Midbrain (tissue), 1 donor: ENCODE results near the gene GSTM3.

Source experiments
- DNase-seq: peaks from one replicate; lab custom pipeline; 2025; lab: John Stamatoyannopoulos, UW

GSTM3 gene

DNA sequence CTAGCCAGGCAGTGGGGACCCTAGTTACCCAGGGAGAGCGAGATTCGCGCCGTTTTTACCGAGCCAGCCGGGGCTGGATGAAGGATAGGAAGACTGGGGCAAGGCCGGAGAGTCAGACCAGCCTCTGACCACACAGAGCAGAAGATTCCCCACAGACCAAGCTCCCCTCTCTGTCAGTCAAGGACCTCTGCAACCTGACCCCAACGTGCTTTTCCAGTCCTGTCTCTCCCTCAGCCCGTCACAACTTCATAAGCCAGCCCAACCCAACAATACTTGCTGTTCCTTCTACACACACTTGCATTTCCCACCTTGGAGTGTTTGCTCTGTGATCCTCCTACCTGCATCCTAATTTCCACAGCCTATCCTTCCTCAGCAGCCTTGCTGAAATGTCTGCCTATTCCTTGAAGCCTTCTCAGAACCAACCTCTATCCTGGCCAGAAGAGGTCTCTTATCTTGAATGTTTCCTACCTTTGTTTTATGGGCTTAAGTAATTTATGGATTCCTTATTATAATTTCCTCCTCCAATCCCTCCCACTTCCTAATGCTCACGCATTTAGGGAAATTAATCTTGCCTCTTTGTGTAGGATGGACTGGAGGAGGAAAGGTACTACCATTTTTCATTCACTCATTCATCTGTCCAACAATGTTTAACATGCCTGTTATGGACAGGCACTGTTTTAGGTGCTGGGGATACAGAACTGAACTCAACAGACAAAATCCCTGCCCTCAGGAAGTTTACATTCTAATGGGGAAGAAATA lies at the start of gene GSTM3:
GSTM3 (minus strand) TSS at position 424 of the 759 bp plus-strand sequence. CDS start 751 bp downstream, outside the sequence.
- DNase-seq = no peak

DNA sequence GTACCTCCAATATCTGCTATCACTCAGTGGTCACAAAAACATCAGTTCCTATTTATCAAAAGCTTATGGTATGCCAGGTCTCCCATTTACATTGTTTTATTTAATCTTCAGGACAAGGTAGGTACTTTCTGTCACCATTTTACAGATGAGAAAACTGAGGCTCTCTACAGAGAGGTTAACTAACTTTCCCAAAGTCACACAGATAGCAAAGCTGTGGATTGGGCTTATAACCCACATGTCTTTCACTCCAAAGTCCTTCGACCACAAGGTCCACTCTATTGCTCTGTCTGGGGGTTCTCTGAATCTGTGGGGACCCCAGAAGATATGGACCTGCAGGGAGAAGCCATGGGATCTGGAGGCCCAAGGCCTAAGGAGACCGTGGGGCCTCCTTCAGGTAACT lies 49.5 kb upstream of the GSTM3 start:
- no peak for DNase-seq

DNA sequence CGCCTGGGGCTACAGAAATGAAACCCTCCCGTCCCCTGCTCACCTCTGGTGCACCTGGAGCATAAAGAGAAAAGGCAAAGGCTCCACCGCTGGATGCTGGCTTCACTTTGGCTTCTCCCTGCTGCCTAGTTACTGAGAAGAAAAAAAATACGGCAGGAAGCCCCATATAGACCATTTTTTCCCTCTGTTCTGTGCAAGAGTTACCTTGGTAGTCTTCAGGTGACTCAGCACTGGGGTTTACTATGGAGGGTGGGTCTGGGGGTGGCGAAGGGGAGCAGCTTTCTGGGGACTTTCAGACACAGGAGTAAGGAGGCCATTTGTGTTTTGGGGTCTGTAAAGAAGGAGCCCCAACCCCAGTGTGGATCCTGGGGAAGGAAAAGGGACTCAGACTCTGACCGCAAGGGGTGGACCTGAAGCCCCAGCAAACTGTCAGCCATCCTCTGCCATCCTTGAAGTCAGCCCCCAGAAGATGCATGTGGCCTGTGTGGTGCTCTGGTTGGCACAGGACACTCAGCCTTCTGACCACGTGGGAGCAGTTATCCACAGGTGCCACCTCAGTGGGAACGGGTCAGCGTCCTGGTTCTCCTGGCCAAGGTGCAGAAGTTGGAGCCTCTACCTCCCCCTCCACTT lies 48.8 kb upstream of the GSTM3 start:
- DNase-seq = no peak

DNA sequence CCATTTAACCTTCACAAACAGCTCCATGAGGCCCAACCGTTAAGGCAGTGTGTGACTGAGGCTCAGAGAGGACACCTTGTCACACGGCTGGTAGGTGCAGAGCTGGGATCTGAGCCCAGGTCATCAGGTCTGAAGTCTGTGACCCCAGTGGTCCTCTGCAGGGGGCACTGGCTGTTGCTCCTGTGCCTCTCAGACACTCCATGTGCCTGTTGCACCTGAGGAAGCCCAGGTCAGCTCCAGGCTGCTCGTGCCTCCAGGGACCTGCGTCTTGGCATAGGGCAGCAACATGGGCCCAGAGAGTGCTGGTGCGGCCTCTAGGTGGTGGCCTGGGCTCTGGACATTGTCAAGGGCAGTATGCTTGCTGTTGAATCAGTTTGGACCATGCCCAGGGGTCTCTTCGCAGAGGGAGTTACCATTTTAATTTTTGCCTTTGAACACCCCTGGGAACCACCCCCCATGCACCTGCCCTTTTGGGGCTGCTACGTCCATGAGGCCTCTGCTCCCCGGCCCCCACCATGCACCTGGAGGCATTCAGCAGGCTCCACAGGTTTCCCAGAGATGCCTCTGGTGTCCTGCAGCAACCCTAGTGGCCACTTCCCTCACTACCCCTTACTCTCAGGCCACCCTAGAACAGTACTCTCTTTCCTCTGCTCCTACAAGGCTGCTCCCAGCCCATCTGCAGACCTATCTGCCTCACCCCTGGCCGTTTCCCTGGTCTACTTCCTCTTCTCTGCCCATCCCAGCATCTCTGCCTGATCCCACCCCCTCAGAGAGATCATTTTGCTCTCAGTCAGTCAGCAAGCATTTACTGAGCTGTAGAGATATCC lies 48.1 kb upstream of the GSTM3 start:
- no peak for DNase-seq

DNA sequence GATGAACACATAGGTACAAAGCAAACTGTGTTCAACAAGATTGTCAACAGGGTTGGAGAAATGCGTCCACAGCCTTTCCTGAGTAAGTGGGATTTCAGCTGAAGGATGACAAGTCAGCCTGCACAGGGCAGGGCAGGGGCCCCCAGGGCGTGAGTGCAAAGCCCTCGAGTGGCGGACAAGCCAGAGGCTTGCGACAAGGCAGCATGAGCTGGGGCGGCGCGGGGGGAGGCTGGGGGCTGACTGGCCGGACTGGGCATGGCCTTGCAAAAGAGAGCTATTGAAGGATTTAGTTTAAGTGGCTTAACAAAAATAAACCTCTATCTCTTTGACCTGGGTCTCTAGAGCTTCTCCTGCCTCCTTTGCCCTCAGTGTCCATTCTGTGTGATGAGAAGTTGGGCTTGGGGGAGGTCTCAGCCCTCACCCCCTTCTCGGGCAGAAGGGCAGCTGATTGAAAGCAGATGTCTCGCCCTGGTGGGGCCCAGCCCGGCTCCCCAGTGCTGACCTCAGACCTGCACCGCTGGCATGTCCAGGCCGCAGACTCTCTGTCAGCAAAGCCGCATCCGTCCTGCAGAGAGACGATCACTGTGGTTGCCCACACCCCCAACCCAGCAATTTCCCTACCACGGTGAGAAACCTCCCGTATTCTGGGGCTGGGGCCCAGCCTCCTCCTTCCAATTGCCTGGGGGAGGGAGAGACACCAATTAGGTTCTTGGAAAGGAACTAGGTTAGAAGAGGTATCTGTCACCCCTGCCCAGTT lies 47.2 kb upstream of the GSTM3 start:
- no peak for DNase-seq

DNA sequence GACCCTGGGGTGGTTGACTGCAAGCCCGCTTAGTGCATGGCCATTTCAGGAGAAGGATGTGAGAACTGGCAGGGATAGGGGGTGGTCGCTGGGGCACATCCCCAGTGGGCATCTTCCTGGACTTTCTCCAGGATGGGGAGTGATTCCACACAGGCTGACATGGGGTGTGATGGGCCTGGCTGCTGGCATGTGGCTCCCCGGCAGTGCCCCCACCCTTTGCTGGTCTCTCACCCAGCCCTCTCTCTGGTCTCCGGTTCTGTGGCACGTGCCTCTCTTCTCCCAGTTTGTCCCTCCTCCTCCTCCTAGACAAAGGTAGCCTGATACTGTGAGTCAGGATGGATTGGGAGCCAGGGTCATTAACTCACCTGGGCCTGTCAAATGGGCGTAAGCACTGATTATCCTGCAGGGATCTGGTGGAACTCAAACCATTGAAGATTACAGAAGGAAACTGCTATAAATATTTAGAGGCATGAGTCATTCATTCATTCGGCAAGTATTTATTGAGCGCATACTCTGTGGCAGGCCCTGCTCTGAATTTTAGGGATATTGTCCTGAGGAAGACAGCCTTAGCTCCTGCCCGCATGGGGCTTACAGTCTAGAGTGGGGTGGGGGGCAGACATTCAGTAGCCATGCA lies 46.5 kb upstream of the GSTM3 start:
- no peak for DNase-seq

DNA sequence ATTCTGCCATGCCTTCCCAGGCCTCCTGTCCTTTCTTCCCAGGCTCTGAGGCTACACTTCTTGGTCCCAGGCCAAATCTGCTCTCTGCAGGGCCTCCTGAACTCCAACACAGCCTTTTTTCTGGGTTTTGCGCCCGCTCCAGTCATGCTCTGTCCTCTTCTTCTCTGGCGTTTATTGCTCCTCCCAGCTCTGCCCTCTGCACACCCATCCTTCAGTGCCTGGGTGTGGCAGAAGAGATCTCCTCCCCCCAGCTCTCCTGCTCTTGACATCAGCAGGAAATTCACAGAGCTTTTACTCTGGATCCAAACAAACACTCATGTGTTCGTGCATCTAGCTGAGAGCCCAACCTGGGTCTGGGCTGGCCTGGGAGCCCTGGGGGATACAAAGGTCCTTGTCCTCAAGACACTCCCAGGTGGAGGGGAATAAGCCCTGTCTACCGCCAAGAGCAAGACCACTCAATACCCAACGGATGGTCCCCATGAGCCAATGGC lies 45.7 kb upstream of the GSTM3 start:
- no peak for DNase-seq

DNA sequence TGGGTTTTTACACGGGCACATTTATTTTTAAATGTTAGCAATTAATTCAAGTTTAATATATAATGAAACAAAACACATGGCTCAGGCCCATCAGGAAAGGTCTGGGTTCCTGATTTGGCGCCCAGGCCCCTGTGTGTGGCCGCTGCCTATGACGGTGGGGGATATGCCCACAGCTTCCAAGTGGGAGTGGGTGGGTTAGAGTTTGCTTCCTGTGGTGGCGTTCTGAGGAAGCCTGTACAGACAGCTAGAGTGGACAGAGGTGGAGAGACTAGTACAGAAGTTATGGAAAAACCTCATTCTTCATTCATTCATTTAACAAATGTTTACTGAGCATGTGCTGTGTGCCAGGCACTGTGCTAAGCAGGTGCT lies 45.3 kb upstream of the GSTM3 start:
- no peak for DNase-seq

DNA sequence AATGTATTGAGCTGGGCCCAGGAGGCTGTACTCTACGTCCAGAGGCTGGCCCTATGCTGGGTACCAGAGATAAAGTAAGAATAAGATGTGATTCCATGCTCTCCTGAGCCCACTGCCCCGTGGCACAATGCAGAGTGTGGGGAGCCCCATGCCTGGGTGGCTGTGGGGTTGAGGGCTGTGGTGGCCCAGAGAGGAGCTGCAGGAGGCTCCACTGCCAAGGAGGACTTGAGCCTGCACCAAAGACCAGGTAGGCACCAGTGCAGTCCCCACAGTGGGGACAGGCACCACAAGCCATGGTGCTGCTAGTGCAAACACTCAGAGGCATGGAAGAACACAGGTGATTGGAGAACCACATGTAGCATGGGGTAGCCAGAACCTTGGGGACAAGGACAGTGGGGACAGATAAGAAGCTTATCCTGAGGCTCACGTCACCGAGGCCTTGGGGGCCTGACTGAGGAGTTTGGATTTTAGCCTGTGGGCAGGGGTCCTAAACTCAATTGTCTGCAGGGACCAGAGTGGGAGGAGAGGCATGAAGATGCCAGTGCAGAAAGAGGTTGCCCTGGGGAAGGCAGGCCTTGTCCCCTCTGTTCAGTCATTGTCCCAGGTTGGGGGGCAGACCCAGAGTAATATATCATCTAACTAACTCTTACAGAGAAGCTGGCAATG lies 44.7 kb upstream of the GSTM3 start:
- DNase-seq = no peak

DNA sequence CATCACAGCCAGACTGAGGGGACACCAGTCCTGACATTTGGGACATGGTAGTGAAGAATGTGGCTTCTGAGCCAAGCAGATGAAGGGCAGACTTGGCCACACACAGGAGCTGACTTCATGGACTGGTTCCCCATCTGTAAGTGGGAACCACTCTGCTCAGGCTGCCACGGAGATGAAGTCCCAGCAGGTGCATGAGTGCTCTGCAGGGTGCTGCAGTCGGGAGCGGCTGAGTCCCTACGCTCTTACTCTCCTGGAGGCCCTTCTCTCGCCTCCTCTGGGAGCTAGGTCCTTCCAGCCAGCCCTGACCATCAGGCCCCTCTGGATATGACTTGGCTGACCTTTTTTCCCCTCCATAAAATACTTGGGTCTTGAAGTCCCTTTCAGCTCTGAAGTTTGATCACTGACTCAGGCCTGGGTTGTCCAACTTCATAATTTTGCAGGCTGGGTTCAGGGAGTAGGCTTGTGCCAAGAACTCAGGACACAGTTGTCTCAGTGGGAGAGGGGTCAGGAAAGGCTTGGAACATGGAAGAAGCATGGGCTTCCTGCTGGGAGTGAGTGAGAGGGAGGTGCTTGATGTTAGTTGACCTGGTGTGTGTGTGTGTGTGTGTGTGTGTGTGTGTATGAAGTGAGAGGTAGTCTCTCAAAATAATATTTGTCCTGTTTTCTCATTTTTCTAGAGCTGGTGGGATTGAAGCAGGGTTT lies 43.9 kb upstream of the GSTM3 start:
- no peak for DNase-seq

DNA sequence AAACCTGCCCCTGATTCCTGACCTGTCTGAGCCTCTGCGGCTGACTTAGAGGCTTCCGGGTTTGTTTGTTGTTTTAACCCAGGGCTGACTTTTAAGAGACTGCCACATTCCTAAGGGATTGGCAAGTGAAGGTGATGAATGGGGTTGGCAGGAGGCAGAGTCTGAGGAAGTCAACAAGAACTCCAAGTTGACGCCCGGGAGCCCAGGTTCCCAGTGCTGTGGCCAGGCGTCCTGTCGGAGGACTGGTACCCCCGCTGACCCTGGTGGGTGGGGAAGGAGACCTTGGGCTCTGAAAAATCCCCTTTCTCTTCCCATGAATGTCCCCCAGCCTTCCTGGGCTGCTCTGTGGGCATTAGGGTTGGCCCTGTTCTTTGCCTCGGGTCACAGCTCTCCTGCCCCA lies 42.6 kb upstream of the GSTM3 start:
- DNase-seq = no peak

DNA sequence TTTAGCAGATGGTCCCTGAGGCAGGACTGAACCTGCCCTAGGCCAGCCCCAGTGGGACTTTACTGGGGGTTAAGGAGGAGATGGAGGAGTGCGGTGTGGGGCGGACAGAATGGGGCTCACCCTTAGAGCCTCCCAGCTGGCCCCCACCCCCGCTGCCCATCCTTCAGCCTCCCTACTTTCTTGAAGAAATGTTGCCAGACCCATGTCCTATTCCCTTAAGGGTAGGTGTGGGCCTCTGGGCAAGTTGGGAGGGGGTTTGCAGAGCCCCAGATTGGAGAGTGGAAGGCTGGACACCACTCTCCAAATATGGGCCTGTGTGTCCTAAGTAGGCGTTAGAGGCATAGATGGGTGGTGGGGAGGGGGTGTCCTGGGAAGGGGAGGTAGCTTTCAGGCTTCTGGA lies 42.1 kb upstream of the GSTM3 start:
- no peak for DNase-seq

DNA sequence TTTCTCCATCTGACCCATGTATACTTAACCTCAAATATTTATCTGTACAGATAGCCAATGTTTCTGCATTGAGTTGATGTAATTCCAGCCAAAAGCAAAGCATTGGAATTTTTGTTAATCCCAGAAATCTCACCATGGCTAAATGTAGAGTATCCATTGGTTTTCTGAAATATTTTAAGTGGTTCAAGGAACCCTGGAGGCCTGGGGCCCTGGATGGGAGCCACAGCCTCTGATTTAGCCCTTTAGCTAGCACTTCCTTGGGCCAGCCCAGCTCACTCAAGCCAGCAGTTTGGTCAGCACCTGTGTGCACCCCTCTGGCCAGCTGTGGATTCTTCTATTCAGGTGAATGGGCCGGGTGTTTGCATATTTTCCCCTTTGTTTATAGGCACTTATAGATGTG lies 41.7 kb upstream of the GSTM3 start:
- no peak for DNase-seq

DNA sequence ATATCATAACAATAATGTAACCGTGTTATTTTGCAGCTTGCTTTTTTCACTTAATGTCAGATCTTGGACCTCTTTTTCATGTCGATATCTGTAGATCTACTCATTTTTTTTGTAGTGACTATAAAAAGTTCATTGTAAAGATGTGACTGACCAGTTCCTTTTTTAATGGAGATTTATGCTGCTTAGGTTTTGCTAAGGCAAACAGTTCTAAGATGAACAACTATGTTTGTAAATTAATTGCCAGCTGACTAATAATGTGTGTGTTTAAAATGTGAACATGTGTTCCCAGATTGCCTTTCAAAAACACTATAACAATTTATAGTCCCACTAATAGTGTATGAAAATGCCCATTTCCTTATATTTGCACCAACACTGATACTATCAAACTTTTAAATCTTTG lies 41.0 kb upstream of the GSTM3 start:
- no peak for DNase-seq

DNA sequence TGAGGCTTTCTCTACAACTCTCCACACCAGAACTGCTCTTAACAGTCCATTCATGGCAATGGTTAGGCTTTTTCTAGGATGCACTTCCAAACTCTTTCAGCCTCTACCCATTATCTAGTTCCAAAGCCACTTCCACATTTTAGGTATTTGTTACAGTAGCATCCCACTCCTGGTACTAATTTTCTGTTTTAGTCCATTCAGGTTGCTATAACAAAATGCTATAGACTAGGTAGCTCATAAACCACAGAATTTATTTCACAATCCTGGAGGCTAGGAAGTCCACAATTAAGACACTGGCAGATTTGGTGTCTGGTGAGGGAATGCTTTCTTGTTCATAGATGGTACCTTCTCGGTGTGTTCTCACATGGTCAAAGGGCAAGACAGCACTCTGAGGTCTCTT lies 40.1 kb upstream of the GSTM3 start:
- DNase-seq = no peak

DNA sequence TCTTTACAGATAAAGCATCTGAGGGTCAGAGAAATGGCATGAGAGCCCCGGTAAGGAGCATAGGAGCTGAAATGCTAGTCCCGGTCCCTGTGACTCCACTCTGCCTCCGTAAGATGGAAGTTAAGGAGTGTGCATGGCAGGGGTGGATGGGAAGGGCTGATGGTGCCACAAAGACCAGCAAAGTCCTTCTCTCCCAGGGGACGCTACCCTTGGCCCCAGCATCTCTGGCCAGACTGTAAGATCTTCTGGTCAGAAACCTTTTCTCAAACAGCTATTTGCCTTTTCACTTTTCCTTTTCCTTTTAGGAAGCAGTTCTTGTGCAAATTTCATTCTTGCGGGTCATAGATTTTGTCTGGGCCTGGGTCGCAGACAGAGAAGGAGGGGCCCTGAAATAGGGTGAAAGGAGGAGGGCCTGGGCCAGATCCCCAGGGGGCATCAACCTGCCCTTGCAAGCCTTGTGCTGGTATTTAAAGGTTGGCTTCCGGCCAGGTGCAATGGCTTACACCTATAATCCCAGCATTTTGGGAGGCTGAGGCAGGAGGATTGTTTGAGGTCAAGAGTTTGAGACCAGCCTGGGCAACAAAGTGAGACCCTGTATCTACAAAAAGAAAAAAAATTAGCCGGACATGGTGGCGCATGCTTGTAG lies 37.3 kb upstream of the GSTM3 start:
- no peak for DNase-seq

DNA sequence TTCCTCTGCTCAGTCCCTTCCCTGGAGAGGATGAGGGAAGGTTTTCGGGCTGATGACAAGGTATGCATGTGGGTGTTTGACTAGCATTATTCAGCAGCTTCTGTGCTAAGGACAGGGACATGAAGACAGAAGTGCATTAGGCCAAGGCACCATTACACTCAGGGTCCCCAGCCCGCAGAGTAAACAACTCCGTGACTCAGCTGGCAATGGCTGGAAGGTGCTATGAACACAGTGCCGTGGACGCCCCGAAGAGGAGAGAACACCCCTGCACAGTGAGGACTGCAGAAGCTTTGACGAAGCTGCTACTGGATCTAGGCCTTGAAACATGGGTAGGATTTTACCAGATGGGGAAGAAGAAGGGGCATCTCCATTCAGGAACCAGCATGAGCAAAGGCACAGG lies 36.6 kb upstream of the GSTM3 start:
- no peak for DNase-seq

DNA sequence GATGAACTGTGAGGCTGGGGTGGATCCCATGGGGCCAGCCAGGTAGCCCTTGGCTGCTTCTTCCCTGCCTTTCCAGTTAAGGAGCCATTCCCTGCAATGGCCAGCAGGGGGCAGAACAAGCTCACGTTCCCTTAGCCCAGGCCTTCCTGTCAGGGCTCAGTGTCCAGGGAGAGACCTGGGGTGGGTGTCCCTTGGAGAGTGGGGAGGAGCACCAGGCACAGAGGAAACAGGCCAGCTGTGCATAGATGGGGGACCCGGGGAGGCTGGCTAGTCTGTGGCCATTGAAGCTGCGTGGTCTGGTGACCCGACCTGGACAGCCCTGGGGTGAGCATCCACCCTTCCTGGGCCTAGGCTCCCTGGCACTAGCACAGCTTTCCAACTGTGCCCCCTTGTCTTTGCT lies 36.1 kb upstream of the GSTM3 start:
- peak; percentile 80 for DNase-seq

DNA sequence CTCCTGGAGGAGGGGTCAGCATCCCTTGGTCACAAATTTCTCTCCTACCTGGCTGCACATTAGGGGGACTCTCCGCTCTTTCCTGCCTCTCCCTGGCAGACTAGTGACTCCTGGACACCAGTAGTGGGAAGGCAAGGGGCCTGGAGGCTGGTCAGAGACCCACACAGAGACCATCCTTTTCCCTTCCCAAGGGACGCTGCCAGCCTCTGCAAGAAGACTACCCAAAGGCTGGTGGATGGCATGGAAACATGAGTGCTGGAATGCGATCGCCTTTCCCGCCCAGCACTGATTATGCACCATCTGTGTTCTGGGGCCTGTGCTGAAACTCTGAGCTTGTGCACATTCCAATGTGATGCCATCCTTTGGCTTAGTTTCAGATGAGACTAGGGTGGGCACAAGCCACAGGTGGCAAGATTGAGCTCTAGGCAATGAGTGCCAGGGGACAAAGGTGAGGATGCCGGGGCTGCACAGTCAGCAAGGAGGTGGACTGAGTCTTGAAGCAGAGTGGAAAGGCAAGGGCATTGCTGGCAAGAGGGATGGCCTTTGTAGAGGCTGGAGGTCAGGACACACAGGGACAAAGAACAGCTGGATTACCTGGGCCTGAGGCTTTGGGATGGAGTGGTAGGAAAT lies 35.5 kb upstream of the GSTM3 start:
- no peak for DNase-seq
